Pancreas (tissue), 10 donors: Measurements from ENCODE around the gene TMEM129. TPM values are rescaled to one million over a fixed set of nuclear protein-coding genes. Genes with fewer than 3 reads are reported as not detected.
"Not testable (repeated sequence)": the region's sequence is repeated elsewhere in the genome, so short reads cannot be mapped to it uniquely, and the experiment has no call there.

ENCODE experiments used
- ATAC-seq, 4 donors: fragments of 200-7000 bp; cut with Tn5 transposase; one replicate each; pipeline versions ENCODE4 v1.8.0 to v1.9.1; 2020; ENCODE audit warnings: mild to moderate bottlenecking in 4 of 4, moderate library complexity in 4 of 4
- DNase-seq, 6 donors: peaks; one replicate each; pipeline ENCODE4 v3.0.0-alpha.2; 2020
- FAIRE-seq: peaks from 2 replicates; lab custom pipeline; 2012; peaks lifted over from hg19 to GRCh38; lab: Jason Lieb, UNC
- H3K27ac ChIP-seq, 4 donors: fragments of 200-600 bp; sonication (generic); 1 replicate in 3 of 4; 2 replicates in 1 of 4; pipeline versions ENCODE4 v1.5.0 to v1.8.0; 2020
- H3K27me3 ChIP-seq, 4 donors: fragments of 200-600 bp; one replicate each; pipeline ENCODE4 v1.8.0; 2021
- H3K36me3 ChIP-seq, 3 donors: fragments of 200-600 bp; sonication (generic) in 1 of 3; one replicate each; pipeline versions ENCODE4 v1.5.0 to v1.8.0; 2020 to 2021
- H3K4me1 ChIP-seq, 3 donors: fragments of 200-600 bp; one replicate each; pipeline ENCODE4 v1.8.0; 2021
- H3K4me3 ChIP-seq, 4 donors: fragments of 200-600 bp; sonication (generic) in 2 of 4; one replicate each; pipeline versions ENCODE4 v1.5.0 to v1.8.0; 2020 to 2021
- H3K9me3 ChIP-seq, 4 donors: fragments of 200-600 bp; one replicate each; pipeline ENCODE4 v1.8.0; 2021
- WGBS, 2 donors: extraction: QIAGEN DNeasy Blood & Tissue Kit; methylation state at CpG; one replicate each; pipeline ENCODE4 v1.1.7; 2013; 5-methylcytosine and 5-hydroxymethylcytosine counted together
- intact Hi-C, 3 donors: fragments of 100-400 bp; cut with DNase I; formaldehyde crosslinking; loops; one replicate each; pipeline versions ENCODE4 v1.11.1 to v1.14.2; 2022
- polyA plus RNA-seq, 2 donors: library from polyadenylated mRNA; stranded (reverse); fragments of 200-250 nt; gene quantifications; one replicate each; pipeline ENCODE4 v1.2.3, GENCODE V29; 2013
- total RNA-seq, 6 donors: library from RNA; stranded (reverse); fragmentation: NEBNext Ultra II Directional in 4 of 6; extraction: Animal tissue kit (Norgen Biotek cat#: 25700) in 4 of 6; gene quantifications; one replicate each; pipeline versions ENCODE4 v1.2.1 to v1.2.4, GENCODE V29; 2021 to 2023
- TF ChIP-seq, protein P1 (sequence below), 4 donors: fragments of 200-600 bp; sonication (generic) in 3 of 4; IDR thresholded peaks; one replicate each; pipeline versions ENCODE4 v1.5.0 to v1.8.0; 2021; ENCODE audit warnings: antibody characterized with exemption in 4 of 4
- donor health status: healthy with polysubstance abuse.
- donor health status: DM: no; HTN: no; CAD: no; lungs with moderate emphysema.
- donor health status: DM: no; HTN: no; CAD: no.
- donor health status: control.
- donor health status: control.
- donor health status: Bipolar disorder and iron deficiency.
- donor health status: DM: yes; HTN: yes; CAD: no.
- donor health status: DM: no; HTN: no; CAD: no.
- donor health status: DM: no; HTN: no; CAD: no.
- donor health status: DM: yes; HTN: yes; CAD: no.

TMEM129 gene
- total and polyA plus RNA-seq, 8 donors: 17.2 to 32.7 (median 20.0) TPM

- H3K27ac ChIP-seq: no peak overlapping the region
- DNase-seq: no peak
- ATAC-seq: no peak
- TF ChIP-seq, protein P1, sequence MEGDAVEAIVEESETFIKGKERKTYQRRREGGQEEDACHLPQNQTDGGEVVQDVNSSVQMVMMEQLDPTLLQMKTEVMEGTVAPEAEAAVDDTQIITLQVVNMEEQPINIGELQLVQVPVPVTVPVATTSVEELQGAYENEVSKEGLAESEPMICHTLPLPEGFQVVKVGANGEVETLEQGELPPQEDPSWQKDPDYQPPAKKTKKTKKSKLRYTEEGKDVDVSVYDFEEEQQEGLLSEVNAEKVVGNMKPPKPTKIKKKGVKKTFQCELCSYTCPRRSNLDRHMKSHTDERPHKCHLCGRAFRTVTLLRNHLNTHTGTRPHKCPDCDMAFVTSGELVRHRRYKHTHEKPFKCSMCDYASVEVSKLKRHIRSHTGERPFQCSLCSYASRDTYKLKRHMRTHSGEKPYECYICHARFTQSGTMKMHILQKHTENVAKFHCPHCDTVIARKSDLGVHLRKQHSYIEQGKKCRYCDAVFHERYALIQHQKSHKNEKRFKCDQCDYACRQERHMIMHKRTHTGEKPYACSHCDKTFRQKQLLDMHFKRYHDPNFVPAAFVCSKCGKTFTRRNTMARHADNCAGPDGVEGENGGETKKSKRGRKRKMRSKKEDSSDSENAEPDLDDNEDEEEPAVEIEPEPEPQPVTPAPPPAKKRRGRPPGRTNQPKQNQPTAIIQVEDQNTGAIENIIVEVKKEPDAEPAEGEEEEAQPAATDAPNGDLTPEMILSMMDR (IDR thresholded peaks at IDR 0.05): no peak
- H3K27me3 ChIP-seq: no peaks in the 10 kb centered on the region
- H3K9me3 ChIP-seq: no peaks in the 10 kb centered on the region
- 88 to 89% methylated on average over 6 of the region's 6 CpGs for WGBS, 2 donors
- peaks cover 0 to 19% (median 11%) of the 10 kb centered on the region in 3 donors for H3K4me1 ChIP-seq
- intact Hi-C loops: no loop called here
- no peak for FAIRE-seq
- H3K36me3 ChIP-seq: peaks cover 0 to 15% (median 0%) of the 10 kb centered on the region in 3 donors
- H3K4me3 ChIP-seq: no peak overlapping the region
Observed at GRCh38 chr4:1706358-1706757, 14.8 kb downstream of the TMEM129 start.

DNA sequence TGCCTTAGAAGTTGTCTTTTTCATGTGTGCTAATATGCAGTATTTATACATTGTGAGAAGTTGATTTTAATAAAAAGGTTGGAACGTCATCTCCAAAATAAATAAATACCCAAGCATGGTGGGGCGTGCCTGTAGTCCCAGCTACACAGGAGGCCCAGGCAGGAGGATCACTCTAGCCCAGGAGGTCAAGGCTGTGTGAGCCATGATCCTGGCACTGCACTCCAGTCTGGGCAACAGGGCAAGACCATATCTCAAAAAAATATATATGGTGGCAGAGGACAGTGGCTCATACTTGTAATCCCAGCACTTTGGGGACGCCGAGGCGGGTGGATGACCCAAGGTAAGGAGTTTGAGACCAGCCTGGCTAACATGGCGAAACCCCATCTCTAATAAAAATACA is 15.4 kb downstream of the TMEM129 start:
- H3K9me3 ChIP-seq: no peaks in the 10 kb centered on the region
- no peaks in the 10 kb centered on the region for H3K27me3 ChIP-seq
- peaks cover 0 to 19% (median 7%) of the 10 kb centered on the region in 3 donors for H3K4me1 ChIP-seq
- H3K27ac ChIP-seq: no peak overlapping the region
- H3K4me3 ChIP-seq: no peak overlapping the region
- TF ChIP-seq, protein P1 (IDR thresholded peaks at IDR 0.05): no peak
- DNase-seq (no peak), ATAC-seq (no peak), FAIRE-seq (no peak)
- peaks cover 0 to 15% (median 0%) of the 10 kb centered on the region in 3 donors for H3K36me3 ChIP-seq
- intact Hi-C loops: no loop called here
- 87 to 91% methylated on average over 6 of the region's 6 CpGs for WGBS, 2 donors

DNA sequence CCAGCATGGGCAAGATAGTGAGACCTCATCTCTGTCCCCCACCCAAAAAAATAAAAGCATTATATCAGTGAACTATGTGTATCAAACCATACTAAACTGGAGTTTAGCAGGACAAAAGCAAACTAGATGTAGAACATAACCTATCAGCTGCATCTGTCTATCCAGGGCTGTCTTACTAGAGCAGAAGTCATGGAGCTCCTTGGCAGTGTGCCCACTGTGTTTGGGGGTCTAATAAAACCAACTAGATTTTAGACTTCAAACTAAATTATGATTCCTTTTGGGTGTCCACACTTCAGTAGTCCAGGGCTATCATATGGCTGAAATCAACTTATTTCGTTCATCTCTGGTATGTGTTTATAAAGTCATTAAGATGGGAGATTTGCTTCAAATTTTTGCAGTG is 17.3 kb downstream of the TMEM129 start:
- TF ChIP-seq, protein P1 (IDR thresholded peaks at IDR 0.05): no peak
- Histone ChIP-seq H3K27ac (no peak overlapping the region), H3K4me3 (no peak overlapping the region), H3K9me3 (no peaks in the 10 kb centered on the region), H3K36me3 (peaks cover 0 to 24% (median 0%) of the 10 kb centered on the region in 3 donors), H3K4me1 (peaks cover 0 to 9% (median 3%) of the 10 kb centered on the region in 3 donors), H3K27me3 (no peaks in the 10 kb centered on the region)
- FAIRE-seq: no peak
- intact Hi-C loops: no loop called here
- no peak for ATAC-seq
- no peak for DNase-seq
- WGBS, 2 donors: 90 to 91% methylated on average over 1 of the region's 1 CpG

DNA sequence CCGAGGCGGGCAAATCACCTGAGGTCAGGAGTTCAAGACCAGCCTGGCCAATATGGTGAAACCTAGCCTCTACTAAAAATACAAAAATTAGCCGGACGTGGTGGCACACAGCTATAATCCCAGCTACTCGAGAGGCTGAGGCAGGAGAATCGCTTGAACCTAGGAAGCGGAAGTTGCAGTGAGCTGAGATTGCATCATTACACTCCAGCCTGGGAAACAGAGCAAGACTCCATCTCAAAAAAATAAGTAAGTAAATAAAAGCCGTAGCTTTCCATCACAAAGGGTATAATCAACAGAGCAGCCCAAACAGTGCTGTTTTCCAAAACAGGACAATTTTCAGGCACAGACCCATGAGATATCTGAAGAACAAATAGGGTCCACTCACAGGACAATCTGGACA is 19.5 kb downstream of the TMEM129 start:
- H3K27me3 ChIP-seq, FAIRE-seq, H3K4me1 ChIP-seq, DNase-seq, H3K9me3 ChIP-seq, H3K4me3 ChIP-seq, intact Hi-C loops, H3K27ac ChIP-seq, ATAC-seq: not testable (repeated sequence)
- WGBS, 2 donors: 87 to 91% methylated on average over 8 of the region's 8 CpGs
- peaks cover 0 to 32% (median 0%) of the 10 kb centered on the region in 3 donors for H3K36me3 ChIP-seq

- Histone ChIP-seq H3K27ac (no peak overlapping the region), H3K4me3 (no peak overlapping the region), H3K4me1 (no peaks in the 10 kb centered on the region), H3K9me3 (no peaks in the 10 kb centered on the region), H3K36me3 (peaks cover 0 to 53% (median 5%) of the 10 kb centered on the region in 3 donors), H3K27me3 (no peaks in the 10 kb centered on the region)
- ATAC-seq (no peak), FAIRE-seq (no peak), DNase-seq (no peak)
- TF ChIP-seq, protein P1 (IDR thresholded peaks at IDR 0.05): no peak
- WGBS, 2 donors: 82 to 87% methylated on average over 5 of the region's 5 CpGs
- intact Hi-C loops: no loop called here
Observed at GRCh38 chr4:1695913-1696312, 25.2 kb downstream of the TMEM129 start.
